Muscle layer of duodenum (tissue), 2 donors: ENCODE data around the gene LRRC52.

Experiments
- H3K27ac ChIP-seq: one replicate; pipeline ENCODE4 v1.7.0; 2013; ENCODE audit warnings: mild to moderate bottlenecking, low read length
- H3K27me3 ChIP-seq: one replicate; pipeline ENCODE4 v1.7.0; 2013; ENCODE audit warnings: low read depth, mild to moderate bottlenecking, control low read depth, low read length
- H3K36me3 ChIP-seq, 2 donors: one replicate each; pipeline ENCODE4 v1.7.0; 2013; ENCODE audit warnings: low read length in 2 of 2, control low read depth in 1 of 2, mild to moderate bottlenecking in 1 of 2; ENCODE audit not compliant: insufficient read depth in 2 of 2, control insufficient read depth in 1 of 2
- H3K4me1 ChIP-seq, 2 donors: one replicate each; pipeline ENCODE4 v1.7.0; 2013; ENCODE audit warnings: low read length in 2 of 2, mild to moderate bottlenecking in 2 of 2, control low read depth in 1 of 2, moderate library complexity in 1 of 2; ENCODE audit not compliant: insufficient read depth in 2 of 2, control insufficient read depth in 1 of 2
- H3K4me3 ChIP-seq, 2 donors: one replicate each; pipeline ENCODE4 v1.7.0; 2013; ENCODE audit warnings: low read length in 2 of 2, low read depth in 1 of 2, mild to moderate bottlenecking in 1 of 2
- H3K9me3 ChIP-seq, 2 donors: one replicate each; pipeline ENCODE4 v1.7.0; 2013; ENCODE audit warnings: low read length in 2 of 2, control low read depth in 1 of 2, mild to moderate bottlenecking in 1 of 2; ENCODE audit not compliant: control insufficient read depth in 1 of 2
- donor health status: healthy.

The LRRC52 gene

GRCh38 chr1:165543532-165544438, at the start of gene LRRC52:
TSS of gene LRRC52 (plus strand) at chr1:165544000. CDS start at chr1:165544297, 297 bp downstream.
- H3K4me3 ChIP-seq = no peak within 1 kb of the TSS
- peaks cover 0 to 6% of the 10 kb centered on the region in 2 donors for H3K4me1 ChIP-seq
- H3K9me3 ChIP-seq = no peaks in the 10 kb centered on the region
- H3K27me3 ChIP-seq = no peaks in the 10 kb centered on the region
- no peaks in the 10 kb centered on the region for H3K36me3 ChIP-seq
- H3K27ac ChIP-seq = no peak within 1 kb of the TSS

- Histone ChIP-seq H3K4me3 (no peak overlapping the region), H3K36me3 (no peaks in the 10 kb centered on the region), H3K4me1 (no peaks in the 10 kb centered on the region), H3K27ac (no peak overlapping the region), H3K27me3 (no peaks in the 10 kb centered on the region), H3K9me3 (no peaks in the 10 kb centered on the region)
These were observed 48.6 kb upstream of the LRRC52 start for GRCh38 chr1:165494949-165495857.

GRCh38 chr1:165495858-165496205, 48.0 kb upstream of the LRRC52 start:
- Histone ChIP-seq H3K4me3 (no peak overlapping the region), H3K27me3 (no peaks in the 10 kb centered on the region), H3K9me3 (no peaks in the 10 kb centered on the region), H3K36me3 (no peaks in the 10 kb centered on the region), H3K27ac (no peak overlapping the region), H3K4me1 (no peaks in the 10 kb centered on the region)

- H3K27ac ChIP-seq = no peak overlapping the region
- H3K4me3 ChIP-seq = no peak overlapping the region
- H3K27me3 ChIP-seq = no peaks in the 10 kb centered on the region
- no peaks in the 10 kb centered on the region for H3K36me3 ChIP-seq
- H3K4me1 ChIP-seq = no peaks in the 10 kb centered on the region
- H3K9me3 ChIP-seq = no peaks in the 10 kb centered on the region
These were observed 47.3 kb upstream of the LRRC52 start for GRCh38 chr1:165496501-165496900.

- no peaks in the 10 kb centered on the region for H3K9me3 ChIP-seq
- H3K27ac ChIP-seq = no peak overlapping the region
- H3K27me3 ChIP-seq = no peaks in the 10 kb centered on the region
- no peak overlapping the region for H3K4me3 ChIP-seq
- H3K4me1 ChIP-seq = no peaks in the 10 kb centered on the region
- no peaks in the 10 kb centered on the region for H3K36me3 ChIP-seq
These were observed 46.5 kb upstream of the LRRC52 start for GRCh38 chr1:165497069-165498013.

GRCh38 chr1:165501330-165501969, 42.4 kb upstream of the LRRC52 start:
- no peaks in the 10 kb centered on the region for H3K4me1 ChIP-seq
- no peak overlapping the region for H3K4me3 ChIP-seq
- no peak overlapping the region for H3K27ac ChIP-seq
- no peaks in the 10 kb centered on the region for H3K9me3 ChIP-seq
- H3K27me3 ChIP-seq = no peaks in the 10 kb centered on the region
- no peaks in the 10 kb centered on the region for H3K36me3 ChIP-seq

- Histone ChIP-seq H3K27ac (no peak overlapping the region), H3K4me1 (no peaks in the 10 kb centered on the region), H3K9me3 (no peaks in the 10 kb centered on the region), H3K4me3 (no peak overlapping the region), H3K27me3 (no peaks in the 10 kb centered on the region), H3K36me3 (no peaks in the 10 kb centered on the region)
These were observed 41.8 kb upstream of the LRRC52 start for GRCh38 chr1:165501970-165502348.

GRCh38 chr1:165507570-165507969, 36.2 kb upstream of the LRRC52 start:
- Histone ChIP-seq H3K27ac (no peak overlapping the region), H3K27me3 (no peaks in the 10 kb centered on the region), H3K36me3 (no peaks in the 10 kb centered on the region), H3K9me3 (no peaks in the 10 kb centered on the region), H3K4me3 (no peak overlapping the region), H3K4me1 (no peaks in the 10 kb centered on the region)

GRCh38 chr1:165508291-165508690, 35.5 kb upstream of the LRRC52 start:
- H3K9me3 ChIP-seq = no peaks in the 10 kb centered on the region

GRCh38 chr1:165512816-165513215, 31.0 kb upstream of the LRRC52 start:
- H3K4me1 ChIP-seq = no peaks in the 10 kb centered on the region
- H3K27me3 ChIP-seq = no peaks in the 10 kb centered on the region
- no peak overlapping the region for H3K27ac ChIP-seq
- no peak overlapping the region for H3K4me3 ChIP-seq
- no peaks in the 10 kb centered on the region for H3K9me3 ChIP-seq
- no peaks in the 10 kb centered on the region for H3K36me3 ChIP-seq

More at GRCh38 chr1:165508291-165508690, 35.5 kb upstream of the LRRC52 start:
- no peaks in the 10 kb centered on the region for H3K36me3 ChIP-seq
- H3K27me3 ChIP-seq = no peaks in the 10 kb centered on the region
- H3K4me1 ChIP-seq = no peaks in the 10 kb centered on the region
- H3K4me3 ChIP-seq = no peak overlapping the region
- H3K27ac ChIP-seq = no peak overlapping the region
